GM12872 (cell line): Measurements from ENCODE around the gene CTNNA1.

Experiments
- CTCF ChIP-seq: IDR thresholded peaks from 3 replicates; pipeline ENCODE4 v1.5.1; 2011; ENCODE audit warnings: low read depth, mild to moderate bottlenecking, low read length, moderate library complexity; ENCODE audit not compliant: insufficient read depth

The CTNNA1 gene

GRCh38 chr5:138983984-138984383, 230.8 kb downstream of the CTNNA1 start:
- no peak for TF ChIP-seq CTCF
